ENCODE results near the gene ZAR1.

DNA sequence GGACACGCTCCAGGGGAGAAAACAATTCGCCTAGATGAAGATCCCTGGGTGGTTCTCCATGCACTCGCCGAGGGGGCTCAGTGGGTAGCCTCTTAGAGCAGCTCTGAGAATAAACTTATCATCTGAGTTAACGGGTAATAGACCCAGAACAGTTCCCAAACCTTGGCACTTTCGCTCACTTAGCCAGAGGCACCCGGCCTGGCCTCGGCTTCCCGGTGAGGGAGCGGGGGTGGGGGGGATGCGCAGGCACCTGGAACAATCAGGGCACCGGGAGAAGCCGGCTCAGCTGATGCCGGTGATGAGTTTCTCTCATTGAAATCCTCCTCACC is 405 bp upstream of the ZAR1 start:
- TF ChIP-seq, protein P1, sequence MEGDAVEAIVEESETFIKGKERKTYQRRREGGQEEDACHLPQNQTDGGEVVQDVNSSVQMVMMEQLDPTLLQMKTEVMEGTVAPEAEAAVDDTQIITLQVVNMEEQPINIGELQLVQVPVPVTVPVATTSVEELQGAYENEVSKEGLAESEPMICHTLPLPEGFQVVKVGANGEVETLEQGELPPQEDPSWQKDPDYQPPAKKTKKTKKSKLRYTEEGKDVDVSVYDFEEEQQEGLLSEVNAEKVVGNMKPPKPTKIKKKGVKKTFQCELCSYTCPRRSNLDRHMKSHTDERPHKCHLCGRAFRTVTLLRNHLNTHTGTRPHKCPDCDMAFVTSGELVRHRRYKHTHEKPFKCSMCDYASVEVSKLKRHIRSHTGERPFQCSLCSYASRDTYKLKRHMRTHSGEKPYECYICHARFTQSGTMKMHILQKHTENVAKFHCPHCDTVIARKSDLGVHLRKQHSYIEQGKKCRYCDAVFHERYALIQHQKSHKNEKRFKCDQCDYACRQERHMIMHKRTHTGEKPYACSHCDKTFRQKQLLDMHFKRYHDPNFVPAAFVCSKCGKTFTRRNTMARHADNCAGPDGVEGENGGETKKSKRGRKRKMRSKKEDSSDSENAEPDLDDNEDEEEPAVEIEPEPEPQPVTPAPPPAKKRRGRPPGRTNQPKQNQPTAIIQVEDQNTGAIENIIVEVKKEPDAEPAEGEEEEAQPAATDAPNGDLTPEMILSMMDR (IDR thresholded peaks at IDR 0.05; ENCODE audit: insufficient read depth, low read depth, low read length) = no peak
- no peak for TF ChIP-seq EZH2 (IDR thresholded peaks at IDR 0.05; ENCODE audit: insufficient read depth, low read length)

Data from astrocyte (in vitro differentiated cells and primary cell).